GM10248 (cell line): ENCODE results near the gene XIRP2.

Experiments used
- CTCF ChIA-PET: fragments of 300-600 bp; sonication (Branson Sonifier 250); formaldehyde crosslinking; extraction: SDS; loops from one replicate; lab custom pipeline; 2021; ENCODE audit warnings: antibody characterized with exemption; lab: Yijun Ruan, JAX
- POLR2A ChIA-PET: fragments of 350-650 bp; sonication (Branson Sonifier 250); formaldehyde crosslinking; extraction: SDS; loops from one replicate; lab custom pipeline; 2020; ENCODE audit warnings: antibody characterized with exemption; lab: Yijun Ruan, JAX
- DNase-seq: peaks from one replicate; pipeline ENCODE4 v3.0.0; 2012; ENCODE audit errors: extremely low spot score
- CTCF ChIP-seq: IDR thresholded peaks from 2 replicates; pipeline ENCODE4 v1.5.1; 2012; ENCODE audit warnings: mild to moderate bottlenecking, low read depth; ENCODE audit errors: extremely low read depth, missing control alignments, control extremely low read depth

XIRP2 gene

GRCh38 chr2:167240671-167241070 lies 352.4 kb downstream of the XIRP2 start:
- ChIA-PET CTCF (no interaction called here), POLR2A (no interaction called here)
- no peak for TF ChIP-seq CTCF
- DNase-seq = no peak

GRCh38 chr2:167249197-167249596 lies 360.9 kb downstream of the XIRP2 start:
- no peak for DNase-seq
- no peak for TF ChIP-seq CTCF
- POLR2A ChIA-PET = no interaction called here
- CTCF ChIA-PET = no interaction called here

GRCh38 chr2:167253025-167253424 lies 364.7 kb downstream of the XIRP2 start:
- DNase-seq = no peak
- no peak for TF ChIP-seq CTCF
- CTCF ChIA-PET = interaction anchor here (1.6 to 1.7 kb wide), 2 partner anchors 23 to 39 kb away, joined by 3 to 5 read pairs; no protein-coding TSS in a partner anchor
- POLR2A ChIA-PET = no interaction called here

- DNase-seq = no peak
- ChIA-PET POLR2A (no interaction called here), CTCF (no interaction called here)
- no peak for TF ChIP-seq CTCF
These were observed 366.4 kb downstream of the XIRP2 start for GRCh38 chr2:167254721-167255120.

GRCh38 chr2:167258712-167259111 lies 370.4 kb downstream of the XIRP2 start:
- DNase-seq = no peak
- CTCF ChIA-PET = no interaction called here
- POLR2A ChIA-PET = no interaction called here
- no peak for TF ChIP-seq CTCF

GRCh38 chr2:167264380-167264779 lies 376.1 kb downstream of the XIRP2 start:
- DNase-seq = no peak
- TF ChIP-seq CTCF = no peak
- POLR2A ChIA-PET = no interaction called here
- CTCF ChIA-PET = interaction anchor here (1.7 to 2.1 kb wide), 2 partner anchors 11 to 855 kb away, joined by 3 to 8 read pairs; no protein-coding TSS in a partner anchor
